HL-60/S4 treated with phorbol 12-myristate 13-acetate at 8.2 ng/mL for 4 days and 3 days (cell line): ENCODE data around the gene HOXC6.

Experiments used
- in situ Hi-C: fragments of 300-500 bp; cut with MboI; formaldehyde crosslinking; loops from 2 replicates; pipeline ENCODE4 v1.15.0; 2022; ENCODE audit warnings: low sequenced_read_pairs

Gene HOXC6

GRCh38 chr12:54024581-54025305 lies 3.5 kb upstream of the HOXC6 start:
- in situ Hi-C loops = no loop called here

GRCh38 chr12:54025499-54026405 lies 2.5 kb upstream of the HOXC6 start:
- in situ Hi-C loops = no loop called here

- in situ Hi-C loops = no loop called here
These were observed 1.4 kb upstream of the HOXC6 start for GRCh38 chr12:54026640-54027441.

DNA sequence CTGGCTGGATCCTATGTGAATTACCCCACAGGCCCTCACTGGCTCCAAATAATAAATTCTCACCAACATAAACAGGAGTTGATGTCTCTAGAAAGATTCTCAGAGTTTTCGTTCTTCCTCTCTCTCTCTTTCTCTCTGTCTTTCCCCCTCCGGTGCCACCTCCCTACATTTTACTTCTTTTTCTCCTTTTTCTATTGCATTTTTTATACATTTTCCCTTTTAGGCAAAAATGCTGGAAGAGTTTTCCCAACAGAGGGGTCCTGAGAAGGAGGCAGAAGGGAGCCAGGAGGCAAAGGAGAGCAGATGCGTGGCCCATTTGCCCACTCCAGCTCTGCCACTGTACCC lies 826 bp upstream of the HOXC6 start:
- in situ Hi-C loops = no loop called here

GRCh38 chr12:54029529-54030441 lies 1.5 kb downstream of the HOXC6 start:
- in situ Hi-C loops = no loop called here

DNA sequence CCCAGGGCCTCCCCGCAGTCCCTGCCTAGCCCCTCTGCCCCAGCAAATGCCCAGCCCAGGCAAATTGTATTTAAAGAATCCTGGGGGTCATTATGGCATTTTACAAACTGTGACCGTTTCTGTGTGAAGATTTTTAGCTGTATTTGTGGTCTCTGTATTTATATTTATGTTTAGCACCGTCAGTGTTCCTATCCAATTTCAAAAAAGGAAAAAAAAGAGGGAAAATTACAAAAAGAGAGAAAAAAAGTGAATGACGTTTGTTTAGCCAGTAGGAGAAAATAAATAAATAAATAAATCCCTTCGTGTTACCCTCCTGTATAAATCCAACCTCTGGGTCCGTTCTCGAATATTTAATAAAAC lies 2.2 kb downstream of the HOXC6 start:
- in situ Hi-C loops = no loop called here

GRCh38 chr12:54030889-54031471 lies 2.7 kb downstream of the HOXC6 start:
- in situ Hi-C loops = no loop called here

- in situ Hi-C loops = no loop called here
These were observed 3.2 kb downstream of the HOXC6 start for GRCh38 chr12:54031480-54031879.

DNA sequence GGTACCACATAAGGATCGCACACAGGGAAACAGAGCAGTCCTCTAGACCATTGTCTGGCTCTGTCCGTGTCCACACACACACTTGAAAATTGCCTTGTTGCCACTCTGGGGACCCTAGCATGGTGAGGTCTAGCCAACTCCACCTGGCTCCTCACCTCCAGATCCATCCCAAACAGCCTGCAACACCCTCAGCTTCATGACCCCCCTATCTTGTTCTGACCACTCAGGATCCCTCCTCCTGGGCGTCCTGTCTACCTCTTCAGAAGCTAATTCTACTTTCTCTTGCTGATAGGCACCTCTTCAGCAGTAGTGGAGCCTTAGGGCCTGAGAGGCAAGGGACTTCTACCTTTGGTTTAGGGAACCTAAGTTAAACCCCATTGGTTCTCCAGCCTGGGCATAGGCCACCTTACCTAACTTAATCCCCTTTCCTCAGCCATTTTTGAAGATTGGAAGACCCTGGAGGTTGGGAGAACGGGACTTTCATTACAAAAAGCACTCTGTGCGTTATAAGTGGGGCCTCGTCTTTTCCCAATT lies 3.9 kb downstream of the HOXC6 start:
- in situ Hi-C loops = no loop called here

DNA sequence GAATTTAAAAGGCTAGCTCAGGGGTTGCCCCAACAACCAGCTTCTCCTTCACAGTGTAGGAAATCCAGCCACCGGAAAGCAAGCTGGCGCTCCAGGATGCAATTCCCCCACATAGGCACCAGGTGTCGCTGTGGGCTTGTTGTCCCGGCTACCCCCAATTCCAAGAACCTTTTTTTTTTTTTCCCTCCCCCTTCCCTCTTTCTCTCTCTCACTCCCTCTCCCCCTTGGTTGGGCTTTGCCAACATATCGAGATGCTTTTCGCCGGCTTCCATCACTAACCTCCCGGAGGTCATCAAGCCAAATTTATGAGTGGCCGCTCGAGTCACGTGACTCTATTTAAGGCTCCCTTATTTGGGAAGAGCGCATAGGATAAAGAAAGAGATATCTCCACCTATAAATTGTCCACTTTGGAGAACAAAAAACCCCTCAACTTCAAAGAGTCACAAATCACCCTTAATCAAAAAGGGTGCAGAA lies 4.4 kb downstream of the HOXC6 start, which contains the start of gene HOXC5:
TSS of gene HOXC5 (plus strand) at position 424 of the 474 bp plus-strand sequence. CDS start 73 bp downstream, outside the sequence.
- in situ Hi-C loops = no loop called here

DNA sequence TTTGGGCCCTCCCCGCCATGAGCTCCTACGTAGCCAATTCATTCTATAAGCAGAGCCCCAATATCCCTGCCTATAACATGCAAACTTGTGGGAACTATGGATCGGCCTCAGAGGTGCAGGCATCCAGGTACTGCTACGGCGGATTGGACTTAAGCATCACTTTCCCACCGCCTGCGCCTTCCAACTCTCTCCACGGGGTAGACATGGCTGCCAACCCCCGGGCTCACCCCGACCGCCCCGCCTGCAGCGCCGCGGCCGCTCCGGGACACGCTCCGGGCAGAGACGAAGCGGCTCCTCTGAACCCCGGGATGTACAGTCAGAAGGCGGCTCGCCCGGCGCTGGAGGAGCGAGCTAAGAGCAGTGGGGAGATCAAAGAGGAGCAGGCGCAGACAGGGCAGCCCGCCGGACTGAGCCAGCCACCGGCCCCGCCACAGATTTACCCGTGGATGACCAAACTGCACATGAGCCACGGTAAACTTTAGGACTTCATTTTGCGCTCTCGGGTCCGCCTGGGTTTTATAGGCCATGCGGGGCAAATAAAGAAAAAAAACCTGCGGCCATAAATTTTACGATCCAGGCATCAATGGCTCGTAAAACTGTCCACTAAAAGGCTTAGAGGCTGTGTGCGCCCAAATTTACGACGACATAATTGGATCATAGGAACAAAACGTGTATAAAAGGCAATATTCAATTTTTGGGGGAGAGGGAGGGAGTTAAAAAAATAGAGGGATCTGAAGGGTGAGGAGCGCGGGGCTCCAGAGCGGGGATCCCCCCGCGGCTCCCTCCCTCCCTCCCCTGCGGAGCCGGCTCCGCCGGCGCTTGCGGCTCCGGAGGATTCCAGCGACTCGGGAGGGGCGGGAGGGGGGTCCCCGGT lies 5.1 kb downstream of the HOXC6 start:
- in situ Hi-C loops = no loop called here

DNA sequence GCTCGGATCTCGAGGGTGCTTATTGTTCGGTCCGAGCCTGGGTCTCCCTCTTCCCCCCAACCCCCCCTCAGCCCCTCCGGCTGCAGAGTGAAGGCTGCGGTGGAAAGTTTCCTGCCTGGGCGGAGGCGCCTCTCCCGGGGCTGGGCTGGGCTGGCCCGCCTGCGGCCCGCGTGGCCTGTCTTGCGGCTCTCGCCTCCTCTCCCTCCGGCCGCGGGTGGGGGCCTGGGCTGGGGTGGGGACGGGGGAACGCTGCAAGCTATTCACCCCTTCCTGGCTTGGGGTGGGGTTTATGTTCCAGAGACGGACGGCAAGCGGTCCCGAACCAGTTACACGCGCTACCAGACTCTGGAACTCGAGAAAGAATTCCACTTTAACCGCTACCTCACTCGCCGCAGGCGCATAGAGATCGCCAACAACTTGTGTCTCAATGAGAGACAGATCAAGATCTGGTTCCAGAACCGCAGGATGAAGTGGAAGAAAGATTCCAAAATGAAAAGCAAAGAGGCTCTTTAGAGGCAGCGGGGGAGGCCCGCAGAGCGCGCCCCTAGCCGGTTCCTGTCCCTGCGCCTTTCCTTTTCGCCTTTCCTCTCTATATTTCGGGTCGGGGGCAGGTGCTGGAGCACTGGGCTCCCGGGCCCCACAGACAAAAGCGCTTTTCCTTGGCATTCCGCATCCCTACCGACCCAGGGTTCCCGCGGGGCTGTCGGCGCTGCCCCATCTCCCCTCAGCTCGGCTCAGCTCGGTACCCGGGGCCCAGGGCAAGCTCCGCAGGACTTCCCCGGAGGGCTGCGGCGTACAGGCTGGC lies 5.9 kb downstream of the HOXC6 start:
- in situ Hi-C loops = no loop called here

- in situ Hi-C loops = no loop called here
These were observed 6.6 kb downstream of the HOXC6 start for GRCh38 chr12:54034785-54035310.

GRCh38 chr12:54035568-54036264 lies 7.5 kb downstream of the HOXC6 start:
- in situ Hi-C loops = no loop called here

DNA sequence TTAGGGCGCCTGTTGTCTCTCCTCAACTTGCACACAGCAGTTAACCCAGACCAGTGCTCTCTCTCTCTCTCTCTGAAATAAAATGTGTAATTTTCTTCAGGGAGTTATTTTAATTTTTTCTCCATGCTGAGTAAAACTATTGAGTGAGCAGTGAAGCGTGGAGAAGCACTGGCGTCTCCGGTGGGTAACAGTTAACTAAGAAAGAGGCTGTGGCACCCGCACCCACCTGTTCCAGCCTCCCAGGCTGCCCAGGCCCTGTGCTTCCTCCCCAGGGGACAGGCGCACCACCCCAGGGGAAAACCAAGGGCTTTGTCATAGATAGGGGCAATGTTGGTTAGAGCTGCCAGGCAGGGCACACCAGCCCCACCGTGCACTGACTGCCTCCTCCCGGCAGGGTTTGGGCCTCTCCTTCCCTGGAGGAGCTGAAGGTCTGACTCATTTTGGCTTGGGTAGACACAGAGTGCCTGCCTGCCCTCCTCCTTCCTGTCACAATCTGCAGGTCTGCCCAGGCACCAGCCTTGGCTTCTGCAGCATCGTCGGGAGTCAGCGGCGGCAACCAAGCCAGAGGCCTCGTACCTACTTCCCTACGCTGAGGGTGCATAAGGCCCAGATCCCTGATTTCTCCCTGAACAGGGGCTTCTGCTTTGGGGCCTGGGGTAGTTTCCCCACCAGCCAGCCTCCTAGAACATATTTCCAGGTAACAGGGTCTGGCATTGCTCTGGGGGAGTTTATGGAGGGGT lies 8.6 kb downstream of the HOXC6 start:
- in situ Hi-C loops = no loop called here
